HCT116 (cell line): Measurements from ENCODE around the gene DOCK1. TPM values are rescaled to one million over a fixed set of nuclear protein-coding genes. Genes with fewer than 3 reads are reported as not detected.
A peak's percentile ranks its signal among the peaks of the same experiment; 100 is the strongest.

Experiments used
- ATAC-seq: fragments of 200-7000 bp; cut with Tn5 transposase; 2 replicates; pipeline ENCODE4 v1.9.1; 2020; ENCODE audit warnings: mild to moderate bottlenecking, moderate library complexity
- BruUV-seq: library from RNA; stranded (reverse); fragments of 400-500 nt; replicated peaks from 2 replicates; lab custom pipeline; 2021; lab: Mats Ljungman, UMichigan
- CTCF ChIA-PET: fragments of 300-600 bp; sonication (Branson Sonifier 250); formaldehyde crosslinking; loops from one replicate; lab custom pipeline; 2021; ENCODE audit warnings: antibody characterized with exemption; lab: Charles Lee
- POLR2A ChIA-PET: fragments of 300-600, 350-600 bp; sonication (Branson Sonifier 250); formaldehyde crosslinking; loops from one replicate; lab custom pipeline; 2021; ENCODE audit warnings: antibody characterized with exemption; lab: Charles Lee
- RAD21 ChIA-PET, 2 experiments: fragments of 300-600 bp; sonication (Branson Sonifier 250); formaldehyde crosslinking; loops; one replicate each; lab custom pipeline; 2023; ENCODE audit warnings: low total read pairs in 2 of 2; ENCODE audit not compliant: uncharacterized antibody in 2 of 2, unreplicated experiment in 2 of 2, low non-redundant PET in 1 of 2; lab: Charles Lee
- DNase-seq: peaks from one replicate; pipeline ENCODE4 v3.0.0-alpha.2; 2010; ENCODE audit warnings: low read depth, low spot score
- H2AFZ ChIP-seq: fragments of 200-600 bp; shearing (Covaris generic), sonication (generic); 2 replicates; pipeline ENCODE4 v1.6.1; 2017; ENCODE audit warnings: low read depth, mixed run types, mixed read lengths, antibody characterized with exemption, low read length; ENCODE audit not compliant: poor library complexity, severe bottlenecking
- H3K27ac ChIP-seq: 2 replicates; pipeline ENCODE4 v1.5.1; 2012; ENCODE audit warnings: low read depth, low read length
- H3K27me3 ChIP-seq: fragments of 200-600 bp; sonication (generic); 2 replicates; pipeline ENCODE4 v1.6.1; 2016; ENCODE audit warnings: mixed run types, low read length, mixed read lengths; ENCODE audit not compliant: insufficient read depth
- H3K36me3 ChIP-seq, 2 experiments: fragments of 200-500 bp in 1 of 2; fragments of 200-600 bp in 1 of 2; sonication (Bioruptor generic) in 1 of 2; sonication (generic) in 1 of 2; 2 replicates each; pipeline versions ENCODE4 v1.5.1 to v1.6.1; 2014 to 2016; ENCODE audit warnings: low read length in 2 of 2, inconsistent platforms in 1 of 2, mixed read lengths in 1 of 2, mixed run types in 1 of 2; ENCODE audit not compliant: insufficient read depth in 2 of 2, control insufficient read depth in 1 of 2
- H3K4me1 ChIP-seq, 2 experiments: fragments of 200-600 bp in 1 of 2; sonication (generic) in 1 of 2; 2 replicates each; pipeline versions ENCODE4 v1.5.1 to v1.6.1; 2012 to 2017; ENCODE audit warnings: low read length in 2 of 2, inconsistent platforms in 1 of 2, mild to moderate bottlenecking in 1 of 2, mixed read lengths in 1 of 2, mixed run types in 1 of 2, moderate library complexity in 1 of 2; ENCODE audit not compliant: insufficient read depth in 2 of 2, control insufficient read depth in 1 of 2
- H3K4me2 ChIP-seq: fragments of 200-600 bp; sonication (generic); 2 replicates; pipeline ENCODE4 v1.6.1; 2017; ENCODE audit warnings: mixed run types, low read length, mixed read lengths
- H3K4me3 ChIP-seq, 2 experiments: fragments of 200-600 bp in 1 of 2; sonication (generic) in 1 of 2; replicated peaks in 1 of 2; 2 replicates each; pipeline ENCODE4 v1.5.1; 2011 to 2016; ENCODE audit warnings: low read length in 2 of 2, control low read depth in 1 of 2, low read depth in 1 of 2, mild to moderate bottlenecking in 1 of 2, mixed read lengths in 1 of 2, mixed run types in 1 of 2
- H3K79me2 ChIP-seq: fragments of 200-600 bp; sonication (generic); 2 replicates; pipeline ENCODE4 v1.6.1; 2017; ENCODE audit warnings: mild to moderate bottlenecking, mixed run types, low read length, moderate library complexity, mixed read lengths; ENCODE audit not compliant: insufficient read depth
- H3K9ac ChIP-seq: fragments of 200-600 bp; sonication (generic); 2 replicates; pipeline ENCODE4 v1.6.1; 2016; ENCODE audit warnings: low read length, mixed read lengths
- H3K9me2 ChIP-seq: fragments of 200-600 bp; sonication (generic), shearing (Covaris generic); 2 replicates; pipeline ENCODE4 v1.6.1; 2017; ENCODE audit warnings: mixed run types, mild to moderate bottlenecking, moderate library complexity; ENCODE audit not compliant: insufficient read depth
- H3K9me3 ChIP-seq, 2 experiments: fragments of 200-500 bp in 1 of 2; fragments of 200-600 bp in 1 of 2; sonication (Bioruptor generic) in 1 of 2; sonication (generic) in 1 of 2; 2 replicates each; pipeline ENCODE4 v1.6.1; 2014 to 2017; ENCODE audit warnings: low read length in 2 of 2, mixed read lengths in 2 of 2, inconsistent platforms in 1 of 2, low read depth in 1 of 2, mild to moderate bottlenecking in 1 of 2, mixed run types in 1 of 2, moderate library complexity in 1 of 2; ENCODE audit not compliant: control insufficient read depth in 1 of 2, insufficient read depth in 1 of 2
- H4K20me1 ChIP-seq: fragments of 200-600 bp; sonication (generic), shearing (Covaris generic); 2 replicates; pipeline ENCODE4 v1.6.1; 2017; ENCODE audit warnings: mixed run types, mild to moderate bottlenecking, moderate library complexity; ENCODE audit not compliant: insufficient read depth
- CEBPB ChIP-seq: IDR thresholded peaks from 2 replicates; pipeline ENCODE4 v1.6.1; 2012; ENCODE audit warnings: low read depth
- EGR1 ChIP-seq: IDR thresholded peaks from 2 replicates; pipeline ENCODE4 v1.6.1; 2012; ENCODE audit warnings: low read depth
- ELF1 ChIP-seq: IDR thresholded peaks from 2 replicates; pipeline ENCODE4 v1.6.1; 2012; ENCODE audit warnings: low read depth, borderline replicate concordance
- EZH2 ChIP-seq: fragments of 200-600 bp; sonication (generic); IDR thresholded peaks from 2 replicates; pipeline ENCODE4 v1.6.1; 2017; ENCODE audit warnings: antibody characterized with exemption, mixed run types
- EZH2phosphoT487 ChIP-seq: fragments of 200-600 bp; IDR thresholded peaks from 2 replicates; pipeline ENCODE4 v1.6.1; 2018; ENCODE audit warnings: antibody characterized with exemption, borderline replicate concordance
- JUND ChIP-seq: IDR thresholded peaks from 2 replicates; pipeline ENCODE4 v1.6.1; 2012
- POLR2A ChIP-seq: IDR thresholded peaks from 2 replicates; pipeline ENCODE4 v1.7.0; 2011; ENCODE audit warnings: borderline replicate concordance; ENCODE audit not compliant: insufficient read depth, insufficient read length; ENCODE audit errors: extremely low read depth
- RAD21 ChIP-seq: IDR thresholded peaks from 2 replicates; pipeline ENCODE4 v1.6.1; 2012; ENCODE audit warnings: low read depth, mild to moderate bottlenecking
- SIN3A ChIP-seq: IDR thresholded peaks from 2 replicates; pipeline ENCODE4 v1.6.1; 2012; ENCODE audit warnings: low read depth
- SP1 ChIP-seq: IDR thresholded peaks from 2 replicates; pipeline ENCODE4 v1.6.1; 2012; ENCODE audit warnings: low read depth
- SRF ChIP-seq: IDR thresholded peaks from 2 replicates; pipeline ENCODE4 v1.6.1; 2012; ENCODE audit warnings: low read depth
- TCF7L2 ChIP-seq: IDR thresholded peaks from 2 replicates; pipeline ENCODE4 v1.7.0; 2011; ENCODE audit warnings: borderline replicate concordance, inconsistent platforms; ENCODE audit not compliant: insufficient read depth, insufficient read length; ENCODE audit errors: extremely low read depth
- YY1 ChIP-seq: IDR thresholded peaks from 2 replicates; pipeline ENCODE4 v1.6.1; 2011; ENCODE audit warnings: low read length, low read depth, moderate library complexity, mild to moderate bottlenecking; ENCODE audit not compliant: insufficient replicate concordance; ENCODE audit errors: extremely low read depth
- ZFX ChIP-seq: fragments of 450-650 bp; IDR thresholded peaks from 2 replicates; pipeline ENCODE4 v1.6.1; 2017
- ZNF274 ChIP-seq: fragments of 200-500 bp; sonication (Bioruptor generic); IDR thresholded peaks from 2 replicates; pipeline ENCODE4 v1.6.1; 2014; ENCODE audit warnings: mild to moderate bottlenecking, low read depth, low read length, inconsistent platforms
- intact Hi-C: fragments of 100-400 bp; cut with micrococcal nuclease; formaldehyde crosslinking; loops from 2 replicates; pipeline ENCODE4 v1.10.0; 2022
- total RNA-seq: library from RNA; stranded (reverse); gene quantifications from one replicate; pipeline ENCODE4 v1.2.1, GENCODE V29; 2021; ENCODE audit not compliant: unreplicated experiment
- TF ChIP-seq, protein P1 (sequence below): IDR thresholded peaks from 2 replicates; pipeline ENCODE4 v1.6.1; 2012
- TF ChIP-seq, protein P2 (sequence below): IDR thresholded peaks from 2 replicates; pipeline ENCODE4 v1.6.1; 2012; ENCODE audit warnings: low read depth

DOCK1 gene
- total RNA-seq, 1 experiment from 2014 or later, result 46.5 TPM

DNA sequence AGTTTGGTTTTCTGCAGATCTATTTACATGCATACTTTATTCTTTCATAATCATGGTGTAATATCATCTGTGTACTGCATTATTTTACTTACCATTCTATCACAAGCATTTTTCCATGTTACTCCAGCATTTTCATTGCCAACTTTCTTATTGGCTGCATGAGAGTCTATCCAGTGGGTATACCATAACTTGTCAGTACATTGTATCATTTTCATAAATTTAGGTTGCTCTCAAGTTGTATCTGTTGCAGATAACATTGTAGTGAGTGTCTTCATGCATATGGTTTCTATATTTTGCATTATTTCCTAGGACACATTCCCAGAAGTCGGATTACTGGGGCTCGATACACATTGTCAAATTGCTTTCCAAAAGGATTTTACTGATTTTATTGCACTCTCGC is 378.3 kb downstream of the DOCK1 start:
- no peak overlapping the region for H3K4me2 ChIP-seq
- TF ChIP-seq SP1 (no peak), TCF7L2 (no peak), JUND (no peak), SRF (no peak), YY1 (no peak), EGR1 (no peak)
- TF ChIP-seq, protein P1, sequence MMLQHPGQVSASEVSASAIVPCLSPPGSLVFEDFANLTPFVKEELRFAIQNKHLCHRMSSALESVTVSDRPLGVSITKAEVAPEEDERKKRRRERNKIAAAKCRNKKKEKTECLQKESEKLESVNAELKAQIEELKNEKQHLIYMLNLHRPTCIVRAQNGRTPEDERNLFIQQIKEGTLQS, result no peak
- RAD21 ChIA-PET, result no interaction called here
- no peaks in the 10 kb centered on the region for H3K9me3 ChIP-seq
- DNase-seq (no peak), ATAC-seq (no peak)
- CTCF ChIA-PET, result no interaction called here
- H3K4me3 ChIP-seq, result no peak overlapping the region
- no peaks in the 10 kb centered on the region for H3K4me1 ChIP-seq
- H4K20me1 ChIP-seq, result no peaks in the 10 kb centered on the region
- H3K27me3 ChIP-seq, result no peaks in the 10 kb centered on the region
- H3K9ac ChIP-seq, result no peak overlapping the region
- H2AFZ ChIP-seq, result no peak overlapping the region
- no TSS peak for BruUV-seq
- intact Hi-C loops, result no loop called here
- H3K9me2 ChIP-seq, result no peaks in the 10 kb centered on the region
- POLR2A ChIA-PET, result no interaction called here
- no peak overlapping the region for H3K27ac ChIP-seq
- no peaks in the 10 kb centered on the region for H3K36me3 ChIP-seq
- no peaks in the 10 kb centered on the region for H3K79me2 ChIP-seq

DNA sequence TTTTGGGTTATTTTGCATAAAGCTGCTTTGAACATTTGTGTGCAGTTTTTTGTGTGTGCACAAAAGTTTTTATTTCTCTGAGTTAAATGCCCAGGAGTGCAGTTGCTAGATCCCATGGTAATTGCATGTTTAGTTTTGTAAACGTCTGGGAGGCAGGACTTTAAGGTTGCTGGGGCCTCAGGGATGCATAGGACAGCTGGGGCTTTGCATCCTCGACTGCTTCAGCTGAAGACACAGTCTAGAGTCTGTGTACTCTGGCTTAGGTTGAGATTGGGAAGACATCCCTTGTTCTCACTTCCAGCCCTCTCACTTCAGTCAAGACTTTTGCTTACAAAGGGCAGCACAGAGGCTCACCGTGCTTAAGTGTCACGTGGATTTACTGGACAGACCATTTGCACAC is 385.6 kb downstream of the DOCK1 start:
- Histone ChIP-seq H3K27me3 (no peaks in the 10 kb centered on the region), H3K9me2 (no peaks in the 10 kb centered on the region), H3K79me2 (no peaks in the 10 kb centered on the region), H3K4me3 (no peak overlapping the region), H3K4me2 (no peak overlapping the region), H2AFZ (no peak overlapping the region), H3K9ac (no peak overlapping the region), H3K36me3 (no peaks in the 10 kb centered on the region), H3K27ac (no peak overlapping the region), H3K9me3 (no peaks in the 10 kb centered on the region), H4K20me1 (no peaks in the 10 kb centered on the region), H3K4me1 (no peaks in the 10 kb centered on the region)
- BruUV-seq, result no TSS peak
- ChIA-PET POLR2A (no interaction called here), CTCF (no interaction called here), RAD21 (no interaction called here)
- 0 out of 2 replicates have a peak, but pooled peaks have one; percentile 17 for ATAC-seq
- intact Hi-C loops, result no loop called here
- DNase-seq, result no peak
- TF ChIP-seq SIN3A (no peak), EZH2phosphoT487 (no peak), EZH2 (no peak), ZNF274 (no peak), YY1 (no peak), JUND (no peak), ZFX (no peak), SRF (no peak), ELF1 (no peak), RAD21 (no peak), CEBPB (no peak), POLR2A (no peak), SP1 (no peak), EGR1 (no peak), TCF7L2 (no peak)
- TF ChIP-seq, protein P2, sequence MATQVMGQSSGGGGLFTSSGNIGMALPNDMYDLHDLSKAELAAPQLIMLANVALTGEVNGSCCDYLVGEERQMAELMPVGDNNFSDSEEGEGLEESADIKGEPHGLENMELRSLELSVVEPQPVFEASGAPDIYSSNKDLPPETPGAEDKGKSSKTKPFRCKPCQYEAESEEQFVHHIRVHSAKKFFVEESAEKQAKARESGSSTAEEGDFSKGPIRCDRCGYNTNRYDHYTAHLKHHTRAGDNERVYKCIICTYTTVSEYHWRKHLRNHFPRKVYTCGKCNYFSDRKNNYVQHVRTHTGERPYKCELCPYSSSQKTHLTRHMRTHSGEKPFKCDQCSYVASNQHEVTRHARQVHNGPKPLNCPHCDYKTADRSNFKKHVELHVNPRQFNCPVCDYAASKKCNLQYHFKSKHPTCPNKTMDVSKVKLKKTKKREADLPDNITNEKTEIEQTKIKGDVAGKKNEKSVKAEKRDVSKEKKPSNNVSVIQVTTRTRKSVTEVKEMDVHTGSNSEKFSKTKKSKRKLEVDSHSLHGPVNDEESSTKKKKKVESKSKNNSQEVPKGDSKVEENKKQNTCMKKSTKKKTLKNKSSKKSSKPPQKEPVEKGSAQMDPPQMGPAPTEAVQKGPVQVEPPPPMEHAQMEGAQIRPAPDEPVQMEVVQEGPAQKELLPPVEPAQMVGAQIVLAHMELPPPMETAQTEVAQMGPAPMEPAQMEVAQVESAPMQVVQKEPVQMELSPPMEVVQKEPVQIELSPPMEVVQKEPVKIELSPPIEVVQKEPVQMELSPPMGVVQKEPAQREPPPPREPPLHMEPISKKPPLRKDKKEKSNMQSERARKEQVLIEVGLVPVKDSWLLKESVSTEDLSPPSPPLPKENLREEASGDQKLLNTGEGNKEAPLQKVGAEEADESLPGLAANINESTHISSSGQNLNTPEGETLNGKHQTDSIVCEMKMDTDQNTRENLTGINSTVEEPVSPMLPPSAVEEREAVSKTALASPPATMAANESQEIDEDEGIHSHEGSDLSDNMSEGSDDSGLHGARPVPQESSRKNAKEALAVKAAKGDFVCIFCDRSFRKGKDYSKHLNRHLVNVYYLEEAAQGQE, result no peak
- TF ChIP-seq, protein P1, result no peak
